H1 (cell line): ENCODE data around the gene CDON. TPM values are rescaled to one million over a fixed set of nuclear protein-coding genes. Genes with fewer than 3 reads are reported as not detected.

ENCODE experiments used
- CTCF ChIA-PET: fragments of 300-600 bp; sonication (Branson Sonifier 250); formaldehyde crosslinking; loops from one replicate; lab custom pipeline; 2021; ENCODE audit not compliant: partially characterized antibody; lab: Charles Lee
- POLR2A ChIA-PET: fragments of 300-600 bp; sonication (Branson Sonifier 250); formaldehyde crosslinking; loops from one replicate; lab custom pipeline; 2021; ENCODE audit warnings: inconsistent platforms; ENCODE audit not compliant: partially characterized antibody; lab: Charles Lee
- DNase-seq, 2 experiments: peaks; one replicate each; pipeline versions ENCODE4 v3.0.0 to v3.0.0-alpha.2; 2010 to 2022; ENCODE audit warnings: low spot score in 2 of 2, low read depth in 1 of 2, mixed read lengths in 1 of 2
- FAIRE-seq: peaks from 2 replicates; lab custom pipeline; 2011; peaks lifted over from hg19 to GRCh38; lab: Jason Lieb, UNC
- H2AFZ ChIP-seq: 2 replicates; pipeline ENCODE4 v1.8.1; 2012; ENCODE audit warnings: low read length, inconsistent platforms
- H2AK5ac ChIP-seq: 2 replicates; pipeline ENCODE4 v1.6.1; 2013; ENCODE audit warnings: low read depth, low read length
- H2BK120ac ChIP-seq: replicated peaks from 2 replicates; pipeline ENCODE3; 2013; ENCODE audit warnings: low read depth, low read length, inconsistent platforms
- H2BK12ac ChIP-seq: 2 replicates; pipeline ENCODE4 v1.6.1; 2013; ENCODE audit warnings: low read depth, low read length
- H2BK15ac ChIP-seq: 2 replicates; pipeline ENCODE4 v1.6.1; 2013; ENCODE audit warnings: low read length
- H2BK20ac ChIP-seq: 2 replicates; pipeline ENCODE4 v1.6.1; 2013; ENCODE audit warnings: low read length
- H2BK5ac ChIP-seq: 2 replicates; pipeline ENCODE4 v1.6.1; 2013; ENCODE audit warnings: low read depth, low read length
- H3K14ac ChIP-seq: 2 replicates; pipeline ENCODE4 v1.6.1; 2013; ENCODE audit warnings: inconsistent platforms; ENCODE audit not compliant: insufficient read length
- H3K18ac ChIP-seq: 2 replicates; pipeline ENCODE4 v1.6.1; 2013; ENCODE audit warnings: low read length; ENCODE audit errors: extremely low read depth
- H3K23ac ChIP-seq: 2 replicates; pipeline ENCODE4 v1.6.1; 2013; ENCODE audit warnings: inconsistent platforms; ENCODE audit not compliant: insufficient read length
- H3K23me2 ChIP-seq: 2 replicates; pipeline ENCODE4 v1.6.1; 2013; ENCODE audit warnings: low read depth, low read length
- H3K27ac ChIP-seq: 2 replicates; pipeline ENCODE4 v1.6.1; 2011; ENCODE audit warnings: low read depth, low read length, inconsistent platforms
- H3K27me3 ChIP-seq, 4 experiments: replicated peaks in 1 of 4; 1 replicate in 1 of 4; 2 replicates in 3 of 4; pipeline versions ENCODE4 v1.6.1 to v1.8.1; 2011 to 2013; ENCODE audit warnings: low read length in 3 of 4, mild to moderate bottlenecking in 3 of 4, inconsistent platforms in 2 of 4, mixed read lengths in 2 of 4, moderate library complexity in 1 of 4; ENCODE audit not compliant: control insufficient read depth in 3 of 4, insufficient read depth in 3 of 4; ENCODE audit errors: extremely low read depth in 1 of 4
- H3K36me3 ChIP-seq, 4 experiments: 2 replicates each; pipeline versions ENCODE4 v1.6.1 to v1.8.1; 2011 to 2013; ENCODE audit warnings: mild to moderate bottlenecking in 4 of 4, low read length in 3 of 4, moderate library complexity in 2 of 4, control low read depth in 1 of 4, inconsistent platforms in 1 of 4; ENCODE audit not compliant: insufficient read depth in 4 of 4, control insufficient read depth in 2 of 4
- H3K4ac ChIP-seq: replicated peaks from 2 replicates; pipeline ENCODE3; 2013; ENCODE audit warnings: low read length, low read depth, mixed read lengths, inconsistent platforms; ENCODE audit not compliant: insufficient read length
- H3K4me1 ChIP-seq, 4 experiments: replicated peaks in 1 of 4; 1 replicate in 1 of 4; 2 replicates in 3 of 4; pipeline versions ENCODE4 v1.6.1 to v1.8.1; 2011 to 2013; ENCODE audit warnings: low read length in 3 of 4, inconsistent platforms in 2 of 4, mixed read lengths in 1 of 4; ENCODE audit not compliant: insufficient read depth in 4 of 4, control insufficient read depth in 3 of 4
- H3K4me2 ChIP-seq, 2 experiments: 2 replicates each; pipeline versions ENCODE4 v1.6.1 to v1.8.1; 2011 to 2013; ENCODE audit warnings: low read depth in 2 of 2, low read length in 2 of 2, control low read depth in 1 of 2, inconsistent platforms in 1 of 2, mild to moderate bottlenecking in 1 of 2; ENCODE audit not compliant: insufficient read depth in 1 of 2
- H3K4me3 ChIP-seq, 4 experiments: fragments of 200-600, 300-600 bp in 1 of 4; sonication (generic), shearing (Covaris generic), sonication (Bioruptor Twin) in 1 of 4; 2 replicates each; pipeline versions ENCODE4 v1.5.1 to v1.8.1; 2011 to 2016; ENCODE audit warnings: low read length in 4 of 4, low read depth in 3 of 4, control low read depth in 2 of 4, inconsistent platforms in 2 of 4, mild to moderate bottlenecking in 2 of 4, mixed read lengths in 1 of 4, moderate library complexity in 1 of 4; ENCODE audit not compliant: insufficient read depth in 2 of 4; ENCODE audit errors: extremely low read depth in 1 of 4
- H3K56ac ChIP-seq: replicated peaks from 2 replicates; pipeline ENCODE3; 2013; ENCODE audit warnings: low read depth, mild to moderate bottlenecking, mixed read lengths, low read length, inconsistent platforms; ENCODE audit not compliant: insufficient read length
- H3K79me1 ChIP-seq: 2 replicates; pipeline ENCODE4 v1.6.1; 2013; ENCODE audit warnings: low read depth, low read length, control low read depth
- H3K79me2 ChIP-seq, 2 experiments: 2 replicates each; pipeline versions ENCODE4 v1.6.1 to v1.8.1; 2012 to 2013; ENCODE audit warnings: low read length in 2 of 2, mild to moderate bottlenecking in 2 of 2, inconsistent platforms in 1 of 2; ENCODE audit not compliant: insufficient read depth in 2 of 2, control insufficient read depth in 1 of 2
- H3K9ac ChIP-seq, 4 experiments: replicated peaks in 1 of 4; 1 replicate in 1 of 4; 2 replicates in 3 of 4; pipeline versions ENCODE4 v1.6.1 to v1.8.1; 2011 to 2013; ENCODE audit warnings: low read depth in 3 of 4, low read length in 3 of 4, control low read depth in 2 of 4, mild to moderate bottlenecking in 2 of 4, moderate library complexity in 2 of 4, inconsistent platforms in 1 of 4; ENCODE audit errors: extremely low read depth in 1 of 4
- H3K9me3 ChIP-seq, 2 experiments: 2 replicates each; pipeline versions ENCODE4 v1.6.1 to v1.8.1; 2012 to 2013; ENCODE audit warnings: mild to moderate bottlenecking in 2 of 2, moderate library complexity in 2 of 2, control low read depth in 1 of 2, inconsistent platforms in 1 of 2, low read depth in 1 of 2, low read length in 1 of 2, mixed read lengths in 1 of 2; ENCODE audit not compliant: insufficient read depth in 2 of 2
- H4K20me1 ChIP-seq, 2 experiments: replicated peaks in 1 of 2; 2 replicates each; pipeline versions ENCODE3 to v1.8.1; 2011 to 2013; ENCODE audit warnings: inconsistent platforms in 2 of 2, low read length in 2 of 2, mild to moderate bottlenecking in 1 of 2; ENCODE audit not compliant: insufficient read depth in 2 of 2, control insufficient read depth in 1 of 2
- H4K5ac ChIP-seq: 2 replicates; pipeline ENCODE4 v1.6.1; 2013; ENCODE audit warnings: low read length, low read depth, mixed read lengths, inconsistent platforms; ENCODE audit not compliant: insufficient read length
- H4K8ac ChIP-seq: 2 replicates; pipeline ENCODE4 v1.8.0; 2013; ENCODE audit warnings: mild to moderate bottlenecking, moderate library complexity, low read length, inconsistent platforms; ENCODE audit not compliant: insufficient read depth; ENCODE audit errors: extremely low read depth
- H4K91ac ChIP-seq: replicated peaks from 2 replicates; pipeline ENCODE3; 2013; ENCODE audit warnings: low read length, mixed read lengths, inconsistent platforms; ENCODE audit not compliant: insufficient read length
- BRCA1 ChIP-seq: IDR thresholded peaks from 2 replicates; pipeline ENCODE4 v1.6.1; 2012; ENCODE audit warnings: low read depth, low read length, improper control_type of control experiment
- CHD1 ChIP-seq: IDR thresholded peaks from 2 replicates; pipeline ENCODE4 v1.6.1; 2012; ENCODE audit warnings: low read depth, low read length, improper control_type of control experiment
- CTBP2 ChIP-seq: IDR thresholded peaks from 2 replicates; pipeline ENCODE4 v1.7.0; 2011; ENCODE audit warnings: borderline replicate concordance, mild to moderate bottlenecking, moderate library complexity, mixed read lengths, low read length; ENCODE audit not compliant: insufficient read depth, insufficient read length
- JUND ChIP-seq: IDR thresholded peaks from 2 replicates; pipeline ENCODE4 v1.6.1; 2011; ENCODE audit warnings: mild to moderate bottlenecking, improper control_type of control experiment, low read length
- KDM1A ChIP-seq: fragments of 200-600, 300-600 bp; sonication (generic); IDR thresholded peaks from 2 replicates; pipeline ENCODE4 v1.7.1; 2016; ENCODE audit warnings: mild to moderate bottlenecking, low read length, borderline replicate concordance
- MAX ChIP-seq: IDR thresholded peaks from 2 replicates; pipeline ENCODE4 v1.6.1; 2012; ENCODE audit warnings: inconsistent platforms
- USF2 ChIP-seq: IDR thresholded peaks from 2 replicates; pipeline ENCODE4 v1.6.1; 2011; ENCODE audit warnings: low read length, improper control_type of control experiment
- WGBS, 2 experiments: shearing (Covaris generic) in 1 of 2; methylation state at CpG; one replicate each; pipeline versions ENCODE4 v1.1.6 to v1.1.7; 2013 to 2015; ENCODE audit warnings: low lambda C conversion rate in 2 of 2, mixed read lengths in 2 of 2, inconsistent platforms in 1 of 2, low coverage in 1 of 2, missing lambda C conversion rate in 1 of 2; ENCODE audit not compliant: insufficient replicate concordance in 2 of 2, insufficient coverage in 1 of 2, insufficient read length in 1 of 2; ENCODE audit errors: extremely low coverage in 1 of 2, missing lambda C conversion rate in 1 of 2; 5-methylcytosine and 5-hydroxymethylcytosine counted together
- polyA plus RNA-seq, 7 experiments: library from polyadenylated mRNA; depleted of rRNA in 3 of 7; stranded (reverse) in 5 of 7; unstranded in 2 of 7; fragments of >200 nt in 5 of 7; fragments of 200-250 nt in 2 of 7; gene quantifications; 1 replicate in 5 of 7; 2 replicates in 1 of 7; 4 replicates in 1 of 7; pipeline versions ENCODE4 v1.2.1 to v1.2.3, GENCODE V29; 2011 to 2013; ENCODE audit warnings: missing spikeins in 2 of 7, mixed read lengths in 2 of 7
- total RNA-seq: library from RNA; stranded (reverse); fragmentation: NEBNext Ultra II Directional; extraction: Animal tissue kit (Norgen Biotek cat#: 25700); gene quantifications from 2 replicates; pipeline ENCODE4 v1.2.1, GENCODE V29; 2021

Gene CDON
- total and polyA plus RNA-seq, 2 of the 8 experiments (the other 6 are each of a cell fraction or from before 2014, with no cell fraction given) = 11.0 to 32.5 TPM

GRCh38 chr11:125955856-125956255, 106.8 kb downstream of the CDON start:
- Histone ChIP-seq H3K36me3 (peaks cover 0 to 5% (median 3%) of the 10 kb centered on the region in 4 experiments; a peak in 3 of 8 replicates), H2BK5ac (no peak overlapping the region), H3K4ac (no peak overlapping the region), H4K8ac (no peak overlapping the region), H3K4me3 (no peak overlapping the region), H3K23ac (no peak overlapping the region), H3K9me3 (no peaks in the 10 kb centered on the region), H3K79me1 (no peaks in the 10 kb centered on the region), H2BK120ac (no peak overlapping the region), H3K79me2 (no peaks in the 10 kb centered on the region), H3K27me3 (no peaks in the 10 kb centered on the region), H3K18ac (no peak overlapping the region), H2BK12ac (no peak overlapping the region), H4K91ac (no peak overlapping the region)
- FAIRE-seq (no peak), DNase-seq (no peak)
- 93% methylated on average over 2 of the region's 2 CpGs; no CpG with 5 or more reads in 1 of the 2 experiments for WGBS, 2 experiments
- CTCF ChIA-PET = interaction anchor here (0.6 to 9.1 kb wide), 12 partner anchors 9 to 326 kb away, joined by 3 to 65 read pairs (median 4); partner anchors contain the start of gene VSIG10L2
- TF ChIP-seq JUND (no peak), BRCA1 (no peak), KDM1A (no peak), MAX (no peak), USF2 (no peak), CTBP2 (no peak), CHD1 (no peak)
- TF ChIP-seq, all 59 proteins: peak for 0
- Histone ChIP-seq H2BK20ac (no peak overlapping the region), H2AK5ac (no peak overlapping the region), H2BK15ac (no peak overlapping the region), H2AFZ (no peak overlapping the region), H4K5ac (no peak overlapping the region), H4K20me1 (no peaks in the 10 kb centered on the region), H3K4me1 (peaks cover 0 to 2% (median 0%) of the 10 kb centered on the region in 4 experiments; a peak in 2 of 7 replicates), H3K9ac (no peak overlapping the region), H3K4me2 (no peak overlapping the region), H3K23me2 (no peaks in the 10 kb centered on the region), H3K56ac (no peak overlapping the region), H3K14ac (no peak overlapping the region), H3K27ac (no peak overlapping the region)
- POLR2A ChIA-PET = no interaction called here
